ENCODE data around the gene NLRC3.

The NLRC3 gene

GRCh38 chr16:3580251-3580651, 3.0 kb upstream of the NLRC3 start:
- no peak for DNase-seq (ENCODE audit: low read depth)

GRCh38 chr16:3579776-3580175, 2.6 kb upstream of the NLRC3 start:
- no peak for DNase-seq (ENCODE audit: low read depth)

- DNase-seq (ENCODE audit: low read depth): no peak
Observed at GRCh38 chr16:3578610-3579551, 1.7 kb upstream of the NLRC3 start.

- no peak for DNase-seq (ENCODE audit: low read depth)
Observed at GRCh38 chr16:3578121-3578520, 918 bp upstream of the NLRC3 start.

- DNase-seq (ENCODE audit: low read depth): no peak
Observed at GRCh38 chr16:3576211-3576610, 992 bp downstream of the NLRC3 start.

GRCh38 chr16:3575491-3575890, 1.7 kb downstream of the NLRC3 start:
- no peak for DNase-seq (ENCODE audit: low read depth)

- DNase-seq (ENCODE audit: low read depth): no peak
Observed at GRCh38 chr16:3574195-3574594, 3.0 kb downstream of the NLRC3 start.

GRCh38 chr16:3573146-3573815, 3.9 kb downstream of the NLRC3 start:
- no peak for DNase-seq (ENCODE audit: low read depth)

- DNase-seq (ENCODE audit: low read depth): no peak
Observed at GRCh38 chr16:3570420-3571062, 6.7 kb downstream of the NLRC3 start.

- DNase-seq (ENCODE audit: low read depth): no peak
Observed at GRCh38 chr16:3569851-3570250, 7.4 kb downstream of the NLRC3 start.

- no peak for DNase-seq (ENCODE audit: low read depth)
Observed at GRCh38 chr16:3566990-3567389, 10.2 kb downstream of the NLRC3 start.

- no peak for DNase-seq (ENCODE audit: low read depth)
Observed at GRCh38 chr16:3564889-3565141, 12.4 kb downstream of the NLRC3 start.

- DNase-seq (ENCODE audit: low read depth): no peak
Observed at GRCh38 chr16:3564130-3564888, 12.9 kb downstream of the NLRC3 start.

GRCh38 chr16:3562914-3563480, 14.2 kb downstream of the NLRC3 start:
- DNase-seq (ENCODE audit: low read depth): no peak

GRCh38 chr16:3561626-3562025, 15.6 kb downstream of the NLRC3 start:
- no peak for DNase-seq (ENCODE audit: low read depth)

- DNase-seq (ENCODE audit: low read depth): no peak
Observed at GRCh38 chr16:3554351-3554928, 22.8 kb downstream of the NLRC3 start.

GRCh38 chr16:3553138-3553923, 23.9 kb downstream of the NLRC3 start:
- DNase-seq (ENCODE audit: low read depth): no peak

- no peak for DNase-seq (ENCODE audit: low read depth)
Observed at GRCh38 chr16:3550851-3551847, 26.1 kb downstream of the NLRC3 start.

GRCh38 chr16:3549906-3550305, 27.3 kb downstream of the NLRC3 start:
- no peak for DNase-seq (ENCODE audit: low read depth)

GRCh38 chr16:3548859-3549258, 28.3 kb downstream of the NLRC3 start:
- DNase-seq (ENCODE audit: low read depth): no peak
